H9 (cell line): ENCODE results near the gene LINC01488. TPM values are rescaled to one million over a fixed set of nuclear protein-coding genes. Genes with fewer than 3 reads are reported as not detected.

ENCODE experiments used
- DNase-seq: peaks from one replicate; pipeline ENCODE4 v3.0.0-alpha.2; 2017
- H2AFZ ChIP-seq: one replicate; pipeline ENCODE4 v1.6.1; 2013; ENCODE audit warnings: mild to moderate bottlenecking, low read length, control low read depth, moderate library complexity
- H2AK5ac ChIP-seq: 2 replicates; pipeline ENCODE4 v1.6.1; 2013; ENCODE audit warnings: low read length, control low read depth, mixed read lengths; ENCODE audit not compliant: insufficient read length
- H2BK120ac ChIP-seq: one replicate; pipeline ENCODE4 v1.6.1; 2013; ENCODE audit warnings: low read depth, mild to moderate bottlenecking, low read length, control low read depth, inconsistent platforms; ENCODE audit not compliant: poor library complexity, severe bottlenecking
- H2BK12ac ChIP-seq: 2 replicates; pipeline ENCODE4 v1.6.1; 2013; ENCODE audit warnings: low read length, control low read depth, mixed read lengths, low read depth; ENCODE audit not compliant: insufficient read length
- H2BK15ac ChIP-seq: 2 replicates; pipeline ENCODE4 v1.6.1; 2013; ENCODE audit warnings: low read depth, low read length, control low read depth
- H2BK20ac ChIP-seq: one replicate; pipeline ENCODE4 v1.6.1; 2013; ENCODE audit warnings: low read depth, mild to moderate bottlenecking, low read length, control low read depth, inconsistent platforms; ENCODE audit not compliant: poor library complexity, severe bottlenecking
- H2BK5ac ChIP-seq: 2 replicates; pipeline ENCODE4 v1.6.1; 2013; ENCODE audit warnings: low read length, control low read depth, mixed read lengths; ENCODE audit not compliant: insufficient read length
- H3K14ac ChIP-seq: 2 replicates; pipeline ENCODE4 v1.6.1; 2013; ENCODE audit warnings: low read length, control low read depth; ENCODE audit not compliant: insufficient read depth
- H3K18ac ChIP-seq: 2 replicates; pipeline ENCODE4 v1.6.1; 2013; ENCODE audit warnings: low read depth, mild to moderate bottlenecking, mixed read lengths, low read length, control low read depth; ENCODE audit not compliant: insufficient read length
- H3K23ac ChIP-seq: 2 replicates; pipeline ENCODE4 v1.6.1; 2013; ENCODE audit warnings: low read length, control low read depth, mixed read lengths, low read depth; ENCODE audit not compliant: insufficient read length
- H3K23me2 ChIP-seq: 2 replicates; pipeline ENCODE4 v1.6.1; 2013; ENCODE audit warnings: low read depth, mild to moderate bottlenecking, mixed read lengths, low read length, control low read depth; ENCODE audit not compliant: insufficient read length, poor library complexity, severe bottlenecking
- H3K27ac ChIP-seq: 2 replicates; pipeline ENCODE4 v1.5.1; 2013; ENCODE audit warnings: low read length, control low read depth, mixed read lengths, low read depth; ENCODE audit not compliant: insufficient read length
- H3K27me3 ChIP-seq: 2 replicates; pipeline ENCODE4 v1.6.1; 2013; ENCODE audit warnings: low read length, control low read depth, inconsistent platforms; ENCODE audit not compliant: insufficient read depth
- H3K4ac ChIP-seq: 2 replicates; pipeline ENCODE4 v1.6.1; 2013; ENCODE audit warnings: low read depth, mild to moderate bottlenecking, control low read depth, inconsistent platforms, low read length, moderate library complexity
- H3K4me1 ChIP-seq: 2 replicates; pipeline ENCODE4 v1.6.1; 2013; ENCODE audit warnings: low read length, control low read depth, inconsistent platforms; ENCODE audit not compliant: insufficient read depth
- H3K4me2 ChIP-seq: 2 replicates; pipeline ENCODE4 v1.6.1; 2013; ENCODE audit warnings: low read length, control low read depth, mixed read lengths; ENCODE audit not compliant: insufficient read length, insufficient read depth
- H3K56ac ChIP-seq: 2 replicates; pipeline ENCODE4 v1.6.1; 2013; ENCODE audit warnings: low read depth, mild to moderate bottlenecking, mixed read lengths, low read length, control low read depth; ENCODE audit not compliant: insufficient read length
- H3K79me1 ChIP-seq: 2 replicates; pipeline ENCODE4 v1.6.1; 2013; ENCODE audit warnings: low read depth, mild to moderate bottlenecking, moderate library complexity, low read length, control low read depth, inconsistent platforms; ENCODE audit not compliant: insufficient read depth, poor library complexity, severe bottlenecking
- H3K79me2 ChIP-seq: 2 replicates; pipeline ENCODE4 v1.6.1; 2013; ENCODE audit warnings: low read length, control low read depth, inconsistent platforms; ENCODE audit not compliant: insufficient read depth
- H3K9ac ChIP-seq: 2 replicates; pipeline ENCODE4 v1.6.1; 2013; ENCODE audit warnings: low read length, control low read depth, mixed read lengths; ENCODE audit not compliant: insufficient read length; ENCODE audit errors: extremely low read depth
- H3K9me3 ChIP-seq: one replicate; pipeline ENCODE4 v1.6.1; 2013; ENCODE audit warnings: low read depth, low read length, inconsistent platforms; ENCODE audit not compliant: control insufficient read depth
- H3T11ph ChIP-seq: one replicate; pipeline ENCODE4 v1.6.1; 2013; ENCODE audit warnings: mild to moderate bottlenecking, low read length, control low read depth, inconsistent platforms
- H4K20me1 ChIP-seq: one replicate; pipeline ENCODE4 v1.6.1; 2013; ENCODE audit not compliant: control insufficient read depth, insufficient read length, insufficient read depth
- H4K5ac ChIP-seq: 2 replicates; pipeline ENCODE4 v1.6.1; 2013; ENCODE audit warnings: low read depth, mild to moderate bottlenecking, mixed read lengths, low read length, control low read depth; ENCODE audit not compliant: insufficient read length
- H4K8ac ChIP-seq: replicated peaks from 2 replicates; pipeline ENCODE4 v1.6.1; 2013; ENCODE audit warnings: low read length, control low read depth, mixed read lengths, low read depth; ENCODE audit not compliant: insufficient read length
- H4K91ac ChIP-seq: 2 replicates; pipeline ENCODE4 v1.6.1; 2013; ENCODE audit warnings: low read depth, mild to moderate bottlenecking, moderate library complexity, mixed read lengths, low read length, control low read depth; ENCODE audit not compliant: insufficient read length
- H3K27ac Mint-ChIP-seq, 3 experiments: 2 replicates in 2 of 3; 3 replicates in 1 of 3; pipeline ENCODE4 v1.8.0; 2020 to 2021; ENCODE audit warnings: mixed read lengths in 3 of 3, mild to moderate bottlenecking in 1 of 3, moderate library complexity in 1 of 3
- H3K27me3 Mint-ChIP-seq: 2 replicates; pipeline ENCODE4 v1.8.0; 2021; ENCODE audit warnings: low read depth, mild to moderate bottlenecking, moderate library complexity, mixed read lengths
- H3K36me3 Mint-ChIP-seq, 3 experiments: 2 replicates in 2 of 3; 3 replicates in 1 of 3; pipeline ENCODE4 v1.8.0; 2020 to 2021; ENCODE audit warnings: low read depth in 3 of 3, mixed read lengths in 3 of 3; ENCODE audit not compliant: insufficient read depth in 1 of 3
- H3K4me1 Mint-ChIP-seq, 2 experiments: 2 replicates each; pipeline ENCODE4 v1.8.0; 2020; ENCODE audit warnings: mixed read lengths in 2 of 2
- H3K4me3 Mint-ChIP-seq, 2 experiments: 2 replicates in 1 of 2; 3 replicates in 1 of 2; pipeline ENCODE4 v1.8.0; 2020 to 2021; ENCODE audit warnings: mild to moderate bottlenecking in 2 of 2, mixed read lengths in 2 of 2, moderate library complexity in 1 of 2
- H3K9me3 Mint-ChIP-seq, 2 experiments: 2 replicates in 1 of 2; 3 replicates in 1 of 2; pipeline ENCODE4 v1.8.0; 2020; ENCODE audit warnings: mild to moderate bottlenecking in 2 of 2, mixed read lengths in 2 of 2, moderate library complexity in 1 of 2
- WGBS: extraction: QIAGEN DNeasy Blood & Tissue Kit; methylation state at CpG from one replicate; pipeline ENCODE4 v1.1.7; 2013; ENCODE audit warnings: missing lambda C conversion rate, low lambda C conversion rate, mixed read lengths; ENCODE audit not compliant: insufficient read length; ENCODE audit errors: extremely low coverage; 5-methylcytosine and 5-hydroxymethylcytosine counted together
- total RNA-seq: library from RNA; stranded (reverse); gene quantifications from 2 replicates; pipeline ENCODE4 v1.2.1, GENCODE V29; 2021
- TF ChIP-seq, protein P1 (sequence below): fragments of 200-600 bp; sonication (generic); conservative IDR thresholded peaks from 3 replicates; pipeline ENCODE4 v1.8.0; 2021; ENCODE audit warnings: antibody characterized with exemption, mild to moderate bottlenecking

Gene LINC01488
- total RNA-seq, 1 experiment from 2014 or later = not detected

DNA sequence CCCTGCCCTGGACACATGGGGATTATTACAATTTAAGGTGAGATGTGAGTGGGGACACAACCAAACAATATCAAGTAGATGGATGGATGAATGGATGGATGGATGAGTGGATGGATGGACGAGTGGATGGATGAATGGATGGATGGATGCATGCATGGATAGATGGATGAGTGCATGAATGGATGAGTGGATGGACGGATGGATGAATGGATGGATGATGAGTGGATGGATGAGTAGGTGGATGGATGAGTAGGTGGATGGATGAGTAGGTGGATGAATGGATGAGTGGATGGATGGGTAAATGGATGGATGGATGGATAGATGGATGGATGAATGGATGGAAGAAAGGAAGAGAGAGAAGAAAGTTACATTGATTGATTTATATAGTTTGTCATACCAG, 859 bp downstream of the LINC01488 start:
- H3K56ac ChIP-seq = no peak overlapping the region
- no peaks in the 10 kb centered on the region for H3K23me2 ChIP-seq
- H2BK15ac ChIP-seq = no peak overlapping the region
- H3K4me1 ChIP-seq = no peaks in the 10 kb centered on the region; the same call in 1 of the 2 replicates
- no peak overlapping the region for H3K18ac ChIP-seq
- H3K4me2 ChIP-seq = no peak overlapping the region
- no peak overlapping the region for H3T11ph ChIP-seq
- no peak overlapping the region for H3K9ac ChIP-seq
- Mint-ChIP-seq H3K4me3 (no peak overlapping the region), H3K27ac (no peak overlapping the region), H3K4me1 (peaks cover 17 to 25% of the 10 kb centered on the region in 2 experiments), H3K9me3 (no peaks in the 10 kb centered on the region), H3K27me3 (peaks cover 32% of the 10 kb centered on the region), H3K36me3 (no peaks in the 10 kb centered on the region)
- no peaks in the 10 kb centered on the region for H3K79me1 ChIP-seq
- no peak overlapping the region for H4K91ac ChIP-seq
- no peaks in the 10 kb centered on the region for H3K9me3 ChIP-seq
- no peak overlapping the region for H2BK12ac ChIP-seq
- no peak overlapping the region for H2BK120ac ChIP-seq
- TF ChIP-seq, protein P1, sequence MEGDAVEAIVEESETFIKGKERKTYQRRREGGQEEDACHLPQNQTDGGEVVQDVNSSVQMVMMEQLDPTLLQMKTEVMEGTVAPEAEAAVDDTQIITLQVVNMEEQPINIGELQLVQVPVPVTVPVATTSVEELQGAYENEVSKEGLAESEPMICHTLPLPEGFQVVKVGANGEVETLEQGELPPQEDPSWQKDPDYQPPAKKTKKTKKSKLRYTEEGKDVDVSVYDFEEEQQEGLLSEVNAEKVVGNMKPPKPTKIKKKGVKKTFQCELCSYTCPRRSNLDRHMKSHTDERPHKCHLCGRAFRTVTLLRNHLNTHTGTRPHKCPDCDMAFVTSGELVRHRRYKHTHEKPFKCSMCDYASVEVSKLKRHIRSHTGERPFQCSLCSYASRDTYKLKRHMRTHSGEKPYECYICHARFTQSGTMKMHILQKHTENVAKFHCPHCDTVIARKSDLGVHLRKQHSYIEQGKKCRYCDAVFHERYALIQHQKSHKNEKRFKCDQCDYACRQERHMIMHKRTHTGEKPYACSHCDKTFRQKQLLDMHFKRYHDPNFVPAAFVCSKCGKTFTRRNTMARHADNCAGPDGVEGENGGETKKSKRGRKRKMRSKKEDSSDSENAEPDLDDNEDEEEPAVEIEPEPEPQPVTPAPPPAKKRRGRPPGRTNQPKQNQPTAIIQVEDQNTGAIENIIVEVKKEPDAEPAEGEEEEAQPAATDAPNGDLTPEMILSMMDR = no peak
- no peak overlapping the region for H4K5ac ChIP-seq
- no peak overlapping the region for H2AFZ ChIP-seq
- no peak overlapping the region for H3K14ac ChIP-seq
- no peak overlapping the region for H3K4ac ChIP-seq
- no peak overlapping the region for H3K27ac ChIP-seq
- H2BK5ac ChIP-seq = no peak overlapping the region
- DNase-seq = no peak
- H3K23ac ChIP-seq = no peak overlapping the region
- H2BK20ac ChIP-seq = no peak overlapping the region
- WGBS = no CpG with 5 or more reads among the region's 2 CpGs
- H2AK5ac ChIP-seq = no peak overlapping the region
- no peaks in the 10 kb centered on the region for H3K79me2 ChIP-seq
- no peaks in the 10 kb centered on the region for H3K27me3 ChIP-seq
- H4K8ac ChIP-seq = no peak overlapping the region
- H4K20me1 ChIP-seq = no peaks in the 10 kb centered on the region
